Stimulated activated CD4-positive, alpha-beta T cell treated with anti-CD3 and anti-CD28 coated beads, Interleukin-1b, Interleukin-23, amount 100 ng/mL, for 24 hours (primary cell): Measurements from ENCODE around the gene GAGE10.
A peak's percentile ranks its signal among the peaks of the same experiment; 100 is the strongest.
"Not testable (repeated sequence)": the region's sequence is repeated elsewhere in the genome, so short reads cannot be mapped to it uniquely, and the experiment has no call there.

ENCODE experiments used
- DNase-seq, 4 experiments: peaks; one replicate each; pipeline ENCODE4 v3.0.0-alpha.2; 2020; ENCODE audit warnings: low read depth in 4 of 4, low spot score in 1 of 4

The GAGE10 gene

DNA sequence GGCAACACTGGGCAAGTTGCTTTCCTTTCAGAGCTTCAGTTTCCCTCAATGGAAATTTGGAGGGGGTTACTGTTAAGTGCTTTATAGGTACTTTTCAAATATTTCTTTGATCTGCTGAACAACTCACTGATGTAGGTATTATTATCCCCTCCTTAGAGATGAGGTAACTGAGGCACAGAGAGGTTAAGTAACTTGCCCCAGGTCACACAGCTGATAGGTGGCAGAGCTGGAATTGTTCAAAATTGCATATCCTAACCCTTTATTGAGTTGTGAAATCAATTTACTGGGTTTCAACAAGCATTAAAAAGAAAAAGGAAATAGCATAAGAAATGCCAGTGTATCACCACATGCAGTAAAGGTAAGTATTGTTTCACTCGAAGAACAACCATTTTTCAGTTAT lies 27.2 kb upstream of the GAGE10 start:
- DNase-seq = no peak

DNA sequence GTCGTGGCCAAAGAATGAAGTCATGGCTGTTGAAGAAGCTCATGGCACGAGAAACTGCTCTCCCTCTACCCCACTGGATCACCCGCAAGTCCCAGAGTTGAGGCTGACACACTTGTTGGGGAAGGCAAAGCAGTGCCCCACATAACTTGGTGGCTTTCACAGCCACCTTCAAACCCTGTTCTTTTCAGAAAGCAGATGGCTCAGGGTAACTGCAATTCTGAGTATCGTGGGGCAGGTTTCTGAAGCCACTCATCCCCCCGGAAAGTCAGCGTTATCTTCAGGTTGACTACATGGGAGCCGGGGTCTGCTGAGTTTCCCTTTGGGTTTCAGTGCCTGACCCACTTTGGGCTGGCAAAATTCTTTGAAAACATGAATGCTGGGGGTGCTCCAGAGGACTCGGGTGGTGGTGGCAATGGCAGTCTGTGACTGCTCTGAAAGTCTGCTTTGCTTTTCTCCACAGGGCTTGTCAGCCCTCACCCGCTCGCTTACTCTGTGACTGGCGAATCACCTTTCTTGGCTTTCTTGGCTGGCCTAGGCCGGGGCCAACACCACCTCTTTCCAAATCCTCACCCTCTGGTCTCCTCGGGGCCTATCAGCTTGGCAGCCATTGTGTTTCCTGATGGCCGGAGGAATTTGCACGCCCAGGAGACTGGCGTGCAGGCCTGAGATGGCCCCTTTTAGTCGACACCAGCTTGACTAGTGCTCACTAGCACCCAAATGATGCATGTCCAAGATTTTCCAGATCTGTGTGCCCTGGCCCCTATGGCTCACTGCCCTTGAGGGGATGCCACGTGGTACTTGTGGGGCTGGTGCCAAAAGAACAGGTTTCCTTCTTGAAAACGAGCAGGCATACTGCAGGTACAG lies 26.5 kb upstream of the GAGE10 start:
- no peak for DNase-seq

DNA sequence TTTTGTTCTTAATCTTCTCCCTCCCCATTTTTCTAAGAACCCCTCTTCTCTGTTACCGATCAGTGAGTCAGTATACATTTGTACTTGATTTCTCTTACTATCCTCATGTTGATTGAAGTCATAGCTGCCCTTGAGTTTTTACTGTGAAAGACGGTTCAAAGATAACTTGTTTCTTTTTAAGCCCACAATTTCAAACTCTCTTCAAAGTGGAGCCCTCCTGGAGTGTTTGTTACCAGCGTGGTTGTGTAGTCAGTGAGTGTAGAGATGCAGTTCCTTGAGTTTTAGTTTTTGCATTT lies 26.0 kb upstream of the GAGE10 start:
- DNase-seq = no peak

DNA sequence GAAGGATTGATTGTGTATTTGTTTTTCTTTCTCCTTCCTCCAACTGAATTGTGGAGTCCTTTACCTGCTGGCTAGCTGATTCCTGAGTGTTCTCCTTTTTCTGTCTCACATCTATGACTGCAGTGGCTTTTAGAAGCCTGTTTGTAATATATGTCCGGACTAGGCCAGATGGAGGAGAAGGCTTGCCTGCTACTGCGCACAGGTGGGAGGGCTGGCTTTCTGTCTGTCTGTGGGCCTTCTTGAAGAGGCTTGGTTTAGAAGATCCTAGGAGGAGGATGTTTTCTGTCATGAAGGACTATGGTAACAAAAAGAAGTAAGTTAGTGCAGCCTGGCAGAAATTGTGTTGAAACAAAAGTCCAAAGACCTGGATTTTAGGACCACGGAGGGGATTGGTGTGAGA lies 25.4 kb upstream of the GAGE10 start:
- no peak for DNase-seq

DNA sequence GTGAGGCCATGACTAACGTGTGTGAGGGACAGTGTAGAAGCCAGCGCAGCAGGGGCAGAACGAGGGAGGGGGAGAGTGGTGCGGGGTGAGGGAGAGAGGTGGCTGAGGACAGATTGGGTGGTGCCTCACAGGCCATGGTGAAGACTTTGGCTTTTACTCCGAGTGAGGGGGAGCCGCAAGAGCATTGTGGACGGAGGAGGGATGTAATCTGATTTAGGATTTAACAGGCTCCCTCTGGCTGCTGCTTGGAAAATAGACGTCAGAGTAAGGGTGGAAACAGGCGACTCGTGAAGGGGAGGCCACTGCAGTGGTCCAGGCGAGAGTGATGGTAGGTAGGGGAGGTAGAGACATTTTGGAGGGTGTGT lies 20.8 kb upstream of the GAGE10 start:
- no peak for DNase-seq

DNA sequence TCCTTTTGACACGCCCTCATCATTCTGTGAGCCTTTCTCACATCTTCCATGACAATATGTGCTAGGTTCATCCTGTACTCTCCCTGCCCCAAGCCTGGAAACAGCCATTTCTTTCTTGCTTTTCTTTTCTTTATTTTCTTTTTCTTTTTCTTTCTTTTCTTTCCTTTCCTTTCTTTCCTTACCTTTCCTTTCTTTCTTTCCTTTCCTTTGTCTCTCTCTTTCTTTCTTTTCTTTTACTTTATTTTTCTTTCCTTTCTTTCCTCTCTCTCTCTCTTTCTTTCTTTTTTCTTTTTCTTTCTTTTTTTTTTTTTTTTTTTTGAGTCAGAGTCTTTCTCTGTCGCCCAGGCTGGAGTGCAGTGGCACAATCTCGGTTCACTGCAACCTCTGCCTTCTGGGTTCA lies 19.2 kb upstream of the GAGE10 start:
- no peak for DNase-seq

DNA sequence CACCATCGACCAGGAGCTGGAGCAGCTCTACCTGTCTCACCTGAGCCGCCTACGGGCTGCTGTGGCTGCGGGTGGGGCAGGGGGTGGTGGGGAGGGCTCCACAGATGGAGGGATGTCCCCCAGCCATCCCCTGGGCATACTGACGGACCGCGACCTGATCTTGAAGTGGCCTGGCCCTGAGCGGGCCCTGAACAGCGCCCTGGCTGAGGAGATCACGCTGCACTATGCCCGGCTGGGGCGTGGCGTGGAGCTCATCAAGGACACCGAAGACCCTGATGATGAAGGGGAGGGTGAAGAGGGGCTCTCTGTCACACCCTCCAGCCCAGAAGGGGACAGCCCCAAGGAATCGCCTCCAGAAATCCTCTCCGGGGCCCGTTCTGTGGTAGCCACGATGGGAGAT lies 17.3 kb upstream of the GAGE10 start:
- DNase-seq = no peak

DNA sequence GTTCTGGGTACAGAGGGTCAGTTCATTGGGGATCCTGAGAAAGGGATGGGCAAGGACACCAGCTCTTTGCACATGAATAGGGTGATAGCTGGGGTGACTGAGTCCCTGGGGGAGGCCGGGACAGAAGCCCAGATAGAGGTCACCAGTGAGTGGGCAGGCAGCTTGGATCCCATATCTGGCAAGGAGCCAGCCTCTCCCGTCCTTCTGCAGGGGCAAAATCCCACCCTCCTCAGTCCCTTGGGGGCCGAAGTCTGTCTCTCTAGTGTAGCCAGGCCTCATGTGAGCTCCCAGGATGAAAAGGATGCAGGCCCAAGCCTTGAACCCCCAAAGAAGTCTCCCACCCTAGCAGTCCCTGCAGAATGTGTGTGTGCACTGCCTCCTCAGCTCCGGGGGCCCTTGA lies 16.9 kb upstream of the GAGE10 start:
- no peak for DNase-seq

DNA sequence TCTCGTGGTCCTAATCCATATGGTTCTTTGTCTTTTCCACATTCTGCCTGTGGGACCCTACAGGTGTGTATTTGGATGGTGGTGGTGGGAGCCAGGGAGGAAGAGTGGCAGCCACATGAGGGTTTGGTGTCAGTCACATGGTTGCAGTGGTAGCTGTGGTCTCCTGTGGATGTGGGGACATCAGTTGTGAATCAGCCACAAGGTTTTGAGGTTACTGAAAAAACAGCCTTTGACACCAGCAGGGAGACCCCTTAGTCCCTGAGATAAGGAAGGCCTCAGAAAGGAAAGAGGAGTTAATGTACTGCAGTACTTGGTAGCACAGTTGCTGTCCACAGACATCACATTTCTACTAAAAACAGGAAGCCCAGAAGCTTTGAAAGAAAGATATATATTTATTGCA lies 15.8 kb upstream of the GAGE10 start:
- DNase-seq = no peak

DNA sequence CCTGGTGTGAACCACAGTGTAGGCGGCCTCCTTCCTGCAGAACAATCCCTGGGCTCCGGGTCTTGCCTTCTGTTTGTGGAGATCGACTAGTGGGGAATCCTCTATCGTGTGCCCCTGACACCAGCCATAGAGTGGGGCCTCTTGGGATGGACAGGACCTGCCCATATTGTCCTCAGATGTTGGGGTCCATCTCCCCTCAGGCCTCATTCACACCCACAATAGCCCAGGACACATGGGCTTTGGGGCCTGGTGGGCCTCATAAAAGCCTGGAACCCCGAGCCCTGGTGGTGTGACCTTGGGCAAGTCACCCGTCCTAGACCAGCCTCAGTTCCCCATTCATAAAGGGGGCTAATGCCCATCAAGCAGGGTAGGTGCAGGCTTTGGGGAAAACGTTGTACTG lies 13.2 kb upstream of the GAGE10 start:
- no peak for DNase-seq

DNA sequence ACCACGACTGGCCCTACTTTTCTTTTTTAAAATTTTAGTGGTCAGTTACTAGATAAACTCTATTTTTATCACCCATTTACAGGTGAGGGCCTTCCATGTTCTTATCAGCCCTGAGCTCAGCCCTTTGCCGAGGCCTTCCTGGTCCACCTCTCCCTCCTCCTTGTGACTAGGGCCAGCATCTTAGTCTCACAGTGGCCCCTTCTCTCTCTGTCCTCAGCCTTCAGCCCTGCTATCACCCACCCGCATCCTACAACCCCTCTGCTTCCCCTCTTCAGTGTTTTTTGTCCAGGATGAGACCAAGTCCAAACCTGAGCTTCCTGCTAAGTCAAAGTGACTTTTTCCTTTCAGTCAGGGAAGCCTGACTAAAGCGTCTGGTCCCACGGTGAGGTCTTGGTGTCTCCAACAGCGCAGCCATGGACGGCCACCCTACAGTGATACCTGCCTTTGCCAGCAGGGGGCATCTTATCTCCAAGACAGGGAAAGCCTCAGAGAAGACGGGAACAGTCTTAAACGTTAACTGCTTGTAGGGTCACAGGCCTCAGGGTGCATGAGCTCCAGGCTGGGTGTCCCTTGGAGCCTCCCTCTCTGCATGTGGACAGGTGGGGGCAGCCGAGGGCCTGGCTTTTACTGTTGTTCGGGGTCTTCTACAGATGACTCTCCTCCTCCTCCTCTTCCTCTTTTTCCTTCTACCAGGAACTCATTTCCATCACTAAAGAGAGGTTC lies 11.7 kb upstream of the GAGE10 start:
- peak; percentile 44 to 55 (median 48) for DNase-seq

DNA sequence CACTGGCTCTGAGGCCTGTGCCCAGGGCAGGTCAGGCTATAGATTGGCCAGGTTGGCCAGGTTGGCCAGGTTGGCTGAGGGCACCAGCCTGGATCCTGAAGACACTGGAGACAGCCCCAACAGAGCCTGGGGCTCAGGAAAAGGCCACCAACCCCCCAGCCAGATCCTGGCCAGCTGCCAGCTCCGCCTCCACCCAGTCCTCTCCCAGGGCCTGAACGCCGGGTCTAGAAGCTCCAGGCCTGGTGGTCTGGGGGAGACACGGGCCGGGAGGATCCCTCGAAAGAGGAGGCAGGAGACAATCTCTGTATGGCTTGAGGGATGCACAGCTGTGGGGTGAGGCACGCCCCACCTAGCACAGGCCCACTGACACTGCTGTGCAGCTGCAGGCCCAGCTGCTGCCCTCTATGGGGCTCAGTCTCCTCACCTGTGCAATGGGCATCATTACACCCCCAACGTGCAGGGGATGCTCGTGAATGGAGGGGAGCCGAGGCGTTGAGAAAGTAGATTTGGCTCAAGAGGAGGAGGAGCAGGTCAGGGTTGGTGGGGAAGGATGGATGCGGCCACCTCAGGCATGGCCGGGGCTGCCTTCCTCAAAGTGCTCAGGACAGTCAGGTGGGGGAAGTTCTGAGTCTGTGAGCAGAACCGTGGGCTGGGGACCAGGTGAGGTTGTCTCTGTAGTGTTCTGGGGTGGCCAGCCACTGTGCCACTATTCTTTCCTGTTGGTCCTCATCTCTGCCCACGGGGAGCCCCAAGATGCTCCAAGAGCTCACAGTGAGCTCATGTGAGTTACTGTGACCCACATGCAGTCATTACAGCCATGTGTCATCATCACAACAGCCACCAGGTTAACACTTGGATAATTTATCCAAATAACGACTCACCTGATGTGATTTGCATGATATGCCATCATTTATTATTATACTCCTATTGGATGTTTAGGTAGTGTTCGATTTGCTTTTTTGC lies 10.8 kb upstream of the GAGE10 start:
- DNase-seq = no peak

DNA sequence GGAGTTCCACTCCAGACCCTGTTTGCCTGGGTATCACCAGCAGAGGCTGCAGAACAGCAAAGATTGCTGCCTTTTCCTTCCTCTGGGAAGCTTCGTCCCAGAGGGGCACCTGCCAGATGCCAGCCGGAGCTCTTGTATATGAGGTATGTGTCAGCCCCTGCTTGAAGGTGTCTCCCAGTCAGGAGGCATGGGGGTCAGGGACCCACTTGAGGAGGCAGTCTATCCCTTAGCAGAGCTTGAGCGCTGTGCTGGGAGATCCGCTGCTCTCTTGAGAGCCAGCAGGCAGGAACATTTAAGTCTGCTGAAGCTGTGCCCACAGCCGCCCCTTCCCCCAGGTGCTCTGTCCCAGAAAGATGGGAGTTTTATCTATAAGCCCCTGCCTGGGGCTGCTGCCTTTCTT lies 4.2 kb upstream of the GAGE10 start:
- not testable (repeated sequence) for DNase-seq

DNA sequence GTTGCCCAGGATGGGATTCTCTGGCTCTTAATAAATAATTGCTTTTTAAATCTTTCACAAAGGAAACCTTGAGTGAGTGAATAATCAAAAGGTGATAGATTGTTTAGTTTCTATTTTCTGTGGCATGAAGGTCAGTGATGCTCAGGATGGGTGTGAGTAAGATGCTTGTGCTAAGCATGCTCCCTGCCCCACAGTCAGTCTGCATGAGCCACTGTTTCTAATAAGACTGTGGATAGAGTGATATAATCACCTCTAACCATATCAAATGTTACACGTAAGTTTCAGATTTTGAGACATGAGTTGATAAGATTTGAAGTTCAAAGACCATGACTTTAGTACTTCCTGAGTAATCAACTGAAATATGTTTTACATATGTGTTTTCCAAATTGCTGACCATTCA lies 2.7 kb upstream of the GAGE10 start:
- no peak for DNase-seq

DNA sequence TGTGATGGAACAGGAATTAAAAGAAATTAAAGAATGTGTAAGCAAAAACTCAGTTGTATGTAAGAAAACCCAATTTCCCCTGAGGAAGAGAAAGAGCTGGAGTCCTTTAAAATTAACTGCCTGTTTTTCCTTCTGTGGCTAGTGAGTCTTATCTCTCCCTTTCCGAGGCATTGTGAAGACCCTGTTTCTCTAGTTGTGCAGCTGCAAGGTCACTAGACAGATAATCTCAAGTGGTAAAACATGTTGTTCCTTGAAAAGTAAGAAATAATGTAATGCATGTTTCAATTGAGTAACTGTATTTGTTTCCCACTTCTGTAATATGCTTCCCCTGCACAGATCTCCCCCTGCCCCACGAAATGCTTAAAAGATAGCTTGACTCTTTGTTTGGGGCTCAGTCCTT lies 4.3 kb downstream of the GAGE10 start:
- not testable (repeated sequence) for DNase-seq

DNA sequence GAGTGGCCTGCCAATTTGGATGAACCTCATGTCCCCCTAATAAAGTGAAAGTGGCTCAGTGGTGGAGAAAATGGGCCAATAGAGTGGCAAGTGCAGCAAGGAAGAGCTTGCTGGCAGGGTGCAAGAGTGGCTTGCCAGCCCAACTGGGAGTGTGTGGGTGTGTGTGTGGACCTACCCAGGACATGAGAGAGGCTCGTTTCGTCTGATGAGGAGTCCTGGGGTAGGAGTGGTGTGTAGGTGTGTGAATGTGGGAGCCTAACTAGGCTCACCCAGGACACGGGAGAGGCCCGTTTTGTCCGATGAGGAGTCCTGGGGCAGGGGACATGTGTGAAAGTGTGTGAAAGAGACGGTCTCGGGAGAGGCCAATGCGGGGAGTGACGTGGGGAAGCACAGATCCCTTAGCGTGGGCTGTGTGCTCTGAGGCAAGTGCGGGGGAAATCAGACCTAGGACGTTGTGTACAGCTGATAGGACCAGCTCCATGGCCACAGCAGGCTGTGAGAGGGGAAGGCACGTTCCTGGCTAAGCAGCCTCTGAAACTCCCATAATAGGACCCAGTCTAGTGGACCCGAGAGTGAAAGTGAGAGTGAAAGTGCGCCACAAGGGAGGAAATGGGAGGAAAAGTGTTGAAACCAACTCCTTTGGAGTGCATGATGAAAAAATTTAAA lies 5.3 kb downstream of the GAGE10 start:
- DNase-seq = no peak

DNA sequence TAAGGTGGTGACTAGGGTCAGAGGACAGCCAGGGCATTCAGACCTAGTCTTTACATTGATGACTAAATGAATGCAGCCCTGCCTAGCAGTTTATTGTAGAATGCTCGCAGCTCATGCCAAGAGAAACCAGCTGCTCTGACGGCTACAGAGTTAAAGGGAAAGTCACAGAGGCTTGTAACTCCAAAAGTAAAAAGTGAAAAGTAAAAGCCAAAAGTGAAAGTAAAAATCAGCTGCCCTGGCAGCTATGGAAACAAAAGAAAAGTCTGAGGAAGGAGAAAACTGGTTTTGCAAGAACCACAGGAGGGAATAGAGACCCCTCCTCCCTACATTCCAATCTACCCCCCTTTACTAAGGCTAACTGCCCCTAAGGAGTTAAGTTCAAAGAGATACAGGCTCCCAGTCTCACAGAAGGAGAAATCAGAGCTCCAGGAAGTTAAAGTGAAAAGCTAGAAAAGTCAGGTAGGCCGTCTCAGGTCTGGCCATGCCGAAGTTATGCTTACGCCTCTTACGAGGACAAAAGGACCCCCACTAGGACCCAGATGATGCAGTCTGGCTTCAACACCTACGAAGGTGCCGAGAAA lies 6.0 kb downstream of the GAGE10 start:
- no peak for DNase-seq

DNA sequence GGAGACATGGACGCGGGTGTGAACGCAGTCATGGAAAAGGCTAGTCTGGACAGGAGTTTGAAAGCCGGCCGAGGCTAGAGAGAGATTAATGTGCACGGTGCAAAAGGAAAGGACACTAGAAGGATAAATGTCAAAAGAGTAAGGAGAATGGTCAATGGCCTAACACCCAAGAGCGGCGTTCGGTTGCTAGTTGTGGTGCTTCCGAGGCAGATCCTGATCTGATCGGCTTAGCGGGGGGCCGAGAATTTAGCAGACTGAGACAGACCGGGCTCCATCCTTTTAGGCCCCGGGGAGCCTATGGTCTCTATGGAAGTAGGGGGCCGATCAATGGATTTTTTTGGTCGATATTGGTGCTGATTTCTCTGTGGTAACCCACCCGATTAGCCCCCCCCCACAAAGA lies 6.9 kb downstream of the GAGE10 start:
- no peak for DNase-seq

DNA sequence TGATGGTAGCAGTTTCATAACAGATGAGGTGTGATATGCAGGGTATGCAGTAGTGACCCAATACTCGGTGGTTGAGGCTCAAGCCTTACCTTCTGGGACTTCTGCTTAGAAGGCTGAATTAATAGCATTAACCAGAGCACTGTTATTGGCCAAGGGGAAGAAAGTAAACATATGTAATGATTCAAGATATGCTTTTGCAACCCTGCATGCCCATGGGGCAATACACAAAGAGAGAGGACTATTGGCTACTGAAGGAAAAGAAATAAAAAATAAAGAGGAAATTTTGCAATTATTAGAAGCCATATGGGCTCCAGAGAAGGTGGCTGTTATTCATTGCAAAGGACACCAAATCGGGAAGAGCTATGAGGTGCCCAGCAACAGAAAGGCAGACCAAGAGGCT lies 8.7 kb downstream of the GAGE10 start:
- DNase-seq = no peak

DNA sequence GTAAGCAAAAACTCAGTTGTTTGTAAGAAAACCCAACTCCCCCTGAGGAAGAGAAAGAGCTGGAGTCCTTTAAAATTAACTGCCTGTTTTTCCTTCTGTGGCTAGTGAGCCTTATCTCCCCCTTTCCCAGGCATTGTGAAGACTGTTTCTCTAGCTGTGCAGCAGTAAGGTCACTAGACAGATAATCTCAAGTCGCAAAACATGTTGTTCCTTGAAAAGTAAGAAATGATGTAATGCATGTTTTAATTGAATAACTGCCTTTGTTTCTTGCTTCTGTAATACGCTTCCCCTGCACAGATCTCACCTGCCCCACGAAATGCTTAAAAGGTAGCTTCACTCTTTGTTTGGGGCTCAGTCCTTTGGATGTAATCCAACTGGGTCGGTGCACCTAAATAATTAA lies 12.6 kb downstream of the GAGE10 start:
- DNase-seq = no peak

DNA sequence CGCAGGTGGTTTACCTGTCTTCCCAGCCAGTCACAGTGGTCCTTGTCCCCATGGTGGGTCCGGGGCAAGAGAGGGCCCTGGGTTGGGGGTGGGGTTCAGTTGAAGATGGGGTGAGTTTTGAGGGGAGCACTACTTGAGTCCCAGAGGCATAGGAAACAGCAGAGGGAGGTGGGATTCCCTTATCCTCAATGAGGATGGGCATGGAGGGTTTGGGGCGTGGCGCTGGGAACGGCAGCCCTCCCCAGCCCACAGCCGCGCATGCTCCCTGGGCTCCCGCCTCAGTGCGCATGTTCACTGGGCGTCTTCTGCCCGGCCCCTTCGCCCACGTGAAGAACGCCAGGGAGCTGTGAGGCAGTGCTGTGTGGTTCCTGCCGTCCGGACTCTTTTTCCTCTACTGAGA lies 18.3 kb downstream of the GAGE10 start, which contains the start of gene GAGE12J:
Gene GAGE12J (plus strand): TSS at position 301 of the 400 bp plus-strand sequence. CDS start 1,157 bp downstream, outside the sequence.
- not testable (repeated sequence) for DNase-seq
